Progenitor cell of endocrine pancreas (in vitro differentiated cells): ENCODE results near the gene DDX6. TPM values are rescaled to one million over a fixed set of nuclear protein-coding genes. Genes with fewer than 3 reads are reported as not detected.

Source experiments
- DNase-seq: peaks from one replicate; pipeline ENCODE4 v3.0.0; 2021; ENCODE audit warnings: low spot score; ENCODE audit not compliant: unreplicated experiment
- H3K27ac Mint-ChIP-seq: 2 replicates; pipeline ENCODE4 v1.8.0; 2021; ENCODE audit warnings: mild to moderate bottlenecking, moderate library complexity, mixed read lengths
- H3K27me3 Mint-ChIP-seq: 2 replicates; pipeline ENCODE4 v1.8.0; 2021; ENCODE audit warnings: mixed read lengths
- H3K36me3 Mint-ChIP-seq: 2 replicates; pipeline ENCODE4 v1.8.0; 2022; ENCODE audit warnings: mixed read lengths; ENCODE audit not compliant: insufficient read depth
- H3K4me1 Mint-ChIP-seq: 2 replicates; pipeline ENCODE4 v1.8.0; 2021; ENCODE audit warnings: low read depth, mixed read lengths
- H3K4me3 Mint-ChIP-seq: 2 replicates; pipeline ENCODE4 v1.8.0; 2021; ENCODE audit warnings: low read depth, mild to moderate bottlenecking, moderate library complexity, mixed read lengths
- H3K9me3 Mint-ChIP-seq: 2 replicates; pipeline ENCODE4 v1.8.0; 2021; ENCODE audit warnings: low read depth, mixed read lengths
- CTCF ChIP-seq: fragments of 200-600 bp; sonication (generic); IDR thresholded peaks from one replicate; pipeline ENCODE4 v1.5.0; 2021; ENCODE audit warnings: antibody characterized with exemption, mild to moderate bottlenecking; ENCODE audit not compliant: unreplicated experiment
- total RNA-seq: library from RNA; stranded (reverse); gene quantifications from 2 replicates; pipeline ENCODE4 v1.2.1, GENCODE V29; 2021

DDX6 gene
- total RNA-seq, 1 donor from 2014 or later: 188 TPM

GRCh38 chr11:118705791-118706545 lies 85.0 kb downstream of the DDX6 start:
- H3K27me3 Mint-ChIP-seq: peaks cover 3% of the 10 kb centered on the region
- H3K4me1 Mint-ChIP-seq: no peaks in the 10 kb centered on the region
- H3K9me3 Mint-ChIP-seq: no peaks in the 10 kb centered on the region
- no peak for TF ChIP-seq CTCF
- H3K4me3 Mint-ChIP-seq: no peak overlapping the region
- H3K36me3 Mint-ChIP-seq: no peaks in the 10 kb centered on the region
- DNase-seq: no peak
- H3K27ac Mint-ChIP-seq: no peak overlapping the region

GRCh38 chr11:118705111-118705741 lies 85.7 kb downstream of the DDX6 start:
- H3K27ac Mint-ChIP-seq: no peak overlapping the region

GRCh38 chr11:118703563-118704106 lies 87.3 kb downstream of the DDX6 start:
- H3K4me3 Mint-ChIP-seq: no peak overlapping the region
- TF ChIP-seq CTCF: no peak

More at GRCh38 chr11:118705111-118705741, 85.7 kb downstream of the DDX6 start:
- Mint-ChIP-seq H3K27me3 (peaks cover 3% of the 10 kb centered on the region), H3K4me1 (no peaks in the 10 kb centered on the region), H3K9me3 (peaks cover 3% of the 10 kb centered on the region), H3K4me3 (no peak overlapping the region), H3K36me3 (no peaks in the 10 kb centered on the region)
- TF ChIP-seq CTCF: no peak
- no peak for DNase-seq

GRCh38 chr11:118699506-118700220 lies 91.3 kb downstream of the DDX6 start:
- no peaks in the 10 kb centered on the region for H3K27me3 Mint-ChIP-seq
- peak overlapping the region; percentile 56 for H3K27ac Mint-ChIP-seq
- DNase-seq: no peak
- peaks cover 2% of the 10 kb centered on the region for H3K4me1 Mint-ChIP-seq
- no peak overlapping the region for H3K4me3 Mint-ChIP-seq
- H3K9me3 Mint-ChIP-seq: peaks cover 4% of the 10 kb centered on the region
- no peaks in the 10 kb centered on the region for H3K36me3 Mint-ChIP-seq
- no peak for TF ChIP-seq CTCF

More at GRCh38 chr11:118703563-118704106, 87.3 kb downstream of the DDX6 start:
- H3K9me3 Mint-ChIP-seq: peaks cover 4% of the 10 kb centered on the region
- peaks cover 3% of the 10 kb centered on the region for H3K27me3 Mint-ChIP-seq
- no peak overlapping the region for H3K27ac Mint-ChIP-seq
- no peak for DNase-seq
- no peaks in the 10 kb centered on the region for H3K4me1 Mint-ChIP-seq
- H3K36me3 Mint-ChIP-seq: no peaks in the 10 kb centered on the region

Other genes with a start within 250 kb of the DDX6 start
- gene IFT46, start 225.2 kb downstream of the DDX6 start, total RNA-seq: 23.5 and 23.7 TPM in 2 replicates
- 112 TPM in 2 replicates for gene ARCN1, start 218.8 kb downstream of the DDX6 start, total RNA-seq
- gene PHLDB1, start 183.5 kb downstream of the DDX6 start, total RNA-seq: 106 and 110 TPM in 2 replicates
- gene TREH, start 111.5 kb downstream of the DDX6 start, total RNA-seq: not detected in 2 replicates
- gene CXCR5, start 92.7 kb upstream of the DDX6 start, total RNA-seq: not detected in 2 replicates
- 26.4 and 30.3 TPM in 2 replicates for gene BCL9L, start 134.8 kb upstream of the DDX6 start, total RNA-seq
- 0.41 TPM in 1 of 2 replicates, not detected in the other for gene UPK2, start 165.1 kb upstream of the DDX6 start, total RNA-seq
- not detected in 2 replicates for gene FOXR1, start 180.6 kb upstream of the DDX6 start, total RNA-seq
- gene CENATAC, start 207.0 kb upstream of the DDX6 start, total RNA-seq: 56.5 and 66.6 TPM in 2 replicates
- gene RPS25, start 227.2 kb upstream of the DDX6 start, total RNA-seq: 1,089 and 1,112 TPM in 2 replicates
- gene TRAPPC4, start 227.6 kb upstream of the DDX6 start, total RNA-seq: 60.3 and 60.7 TPM in 2 replicates
- 52.7 and 53.4 TPM in 2 replicates for gene SLC37A4, start 239.7 kb upstream of the DDX6 start, total RNA-seq